GM19372 (cell line): Measurements from ENCODE around the gene NCK1.
"Not testable (repeated sequence)": the region's sequence is repeated elsewhere in the genome, so short reads cannot be mapped to it uniquely, and the experiment has no call there.

Source experiments
- ATAC-seq: cut with Tn5 transposase; IDR thresholded peaks from one replicate; pipeline ENCODE4 v1.9.1; 2021; ENCODE audit warnings: mild to moderate bottlenecking, low read depth, moderate library complexity; ENCODE audit not compliant: unreplicated experiment

The NCK1 gene

GRCh38 chr3:136979684-136980083 is 117.7 kb downstream of the NCK1 start:
- no peak for ATAC-seq

- ATAC-seq: no peak
Measured at GRCh38 chr3:136982033-136982432, 120.0 kb downstream of the NCK1 start.

GRCh38 chr3:136982520-136983138 is 120.6 kb downstream of the NCK1 start:
- ATAC-seq: no peak

- ATAC-seq: no peak
Measured at GRCh38 chr3:136984837-136985236, 122.8 kb downstream of the NCK1 start.

- not testable (repeated sequence) for ATAC-seq
Measured at GRCh38 chr3:136987398-136987980, 125.5 kb downstream of the NCK1 start.

- ATAC-seq: no peak
Measured at GRCh38 chr3:136988651-136989050, 126.6 kb downstream of the NCK1 start.

- no peak for ATAC-seq
Measured at GRCh38 chr3:136989781-136990524, 127.9 kb downstream of the NCK1 start.

GRCh38 chr3:136990826-136991225 is 128.8 kb downstream of the NCK1 start:
- ATAC-seq: no peak

GRCh38 chr3:136992115-136992514 is 130.1 kb downstream of the NCK1 start:
- no peak for ATAC-seq

- no peak for ATAC-seq
Measured at GRCh38 chr3:136994772-136995516, 132.9 kb downstream of the NCK1 start.

- no peak for ATAC-seq
Measured at GRCh38 chr3:136995652-136996051, 133.6 kb downstream of the NCK1 start.
